HepG2 (cell line): ENCODE data around the gene WNT7A. TPM values are rescaled to one million over a fixed set of nuclear protein-coding genes. Genes with fewer than 3 reads are reported as not detected.

Source experiments
- ATAC-seq: fragments of 200-7000 bp; cut with Tn5 transposase; 3 replicates; pipeline ENCODE4 v1.9.1; 2020; ENCODE audit warnings: mild to moderate bottlenecking, moderate library complexity
- BruUV-seq: library from RNA; stranded (reverse); fragments of 400-500 nt; replicated peaks from 2 replicates; lab custom pipeline; 2021; lab: Mats Ljungman, UMichigan
- CTCF ChIA-PET: fragments of 300-600 bp; formaldehyde crosslinking; extraction: SDS; loops from one replicate; lab custom pipeline; 2021; ENCODE audit warnings: low total read pairs, inconsistent platforms, low intra/inter-chr PET ratio; lab: Yijun Ruan, JAX
- POLR2A ChIA-PET: fragments of 350-600 bp; sonication (Branson Sonifier 250); formaldehyde crosslinking; loops from one replicate; lab custom pipeline; 2020; ENCODE audit warnings: antibody characterized with exemption, inconsistent platforms; lab: Yijun Ruan, JAX
- DNase-seq: peaks from one replicate; pipeline ENCODE4 v3.0.0-alpha.2; 2015; ENCODE audit warnings: low spot score
- FAIRE-seq: peaks from 3 replicates; lab custom pipeline; 2011; peaks lifted over from hg19 to GRCh38; lab: Jason Lieb, UNC
- H2AFZ ChIP-seq: one replicate; pipeline ENCODE4 v1.6.1; 2011; ENCODE audit warnings: low read length, inconsistent platforms
- H3K27ac ChIP-seq: fragments of 300-600 bp; 3 replicates; pipeline ENCODE4 v1.8.0; 2011; ENCODE audit warnings: mixed run types, mild to moderate bottlenecking, mixed read lengths, low read length, inconsistent platforms; ENCODE audit not compliant: insufficient read depth; ENCODE audit errors: extremely low read length
- H3K27me3 ChIP-seq, 2 experiments: fragments of 200-600 bp in 1 of 2; 2 replicates in 1 of 2; 3 replicates in 1 of 2; pipeline versions ENCODE4 v1.6.0 to v1.8.0; 2011; ENCODE audit warnings: low read length in 2 of 2, mild to moderate bottlenecking in 2 of 2, moderate library complexity in 2 of 2, inconsistent platforms in 1 of 2; ENCODE audit not compliant: insufficient read depth in 2 of 2, control insufficient read depth in 1 of 2
- H3K36me3 ChIP-seq, 2 experiments: fragments of 200-600 bp in 1 of 2; replicated peaks in 1 of 2; 2 replicates in 1 of 2; 3 replicates in 1 of 2; pipeline versions ENCODE4 v1.5.1 to v1.8.0; 2011; ENCODE audit warnings: low read length in 2 of 2, inconsistent platforms in 1 of 2; ENCODE audit not compliant: insufficient read depth in 2 of 2, control insufficient read depth in 1 of 2
- H3K4me1 ChIP-seq: 2 replicates; pipeline ENCODE4 v1.5.1; 2012; ENCODE audit warnings: low read length, inconsistent platforms; ENCODE audit not compliant: insufficient read depth
- H3K4me2 ChIP-seq: 2 replicates; pipeline ENCODE4 v1.6.0; 2011; ENCODE audit warnings: low read depth, low read length, inconsistent platforms
- H3K4me3 ChIP-seq, 3 experiments: fragments of 200-600 bp in 1 of 3; sonication (generic), shearing (Covaris generic) in 1 of 3; replicated peaks in 1 of 3; 2 replicates each; pipeline ENCODE4 v1.5.1; 2011 to 2016; ENCODE audit warnings: low read length in 3 of 3, inconsistent platforms in 2 of 3, low read depth in 2 of 3, mild to moderate bottlenecking in 2 of 3, control low read depth in 1 of 3, mixed read lengths in 1 of 3; ENCODE audit not compliant: insufficient read depth in 1 of 3
- H3K79me2 ChIP-seq: one replicate; pipeline ENCODE4 v1.6.1; 2011; ENCODE audit warnings: low read length, inconsistent platforms; ENCODE audit not compliant: insufficient read depth
- H3K9ac ChIP-seq: 2 replicates; pipeline ENCODE4 v1.6.0; 2011; ENCODE audit warnings: mild to moderate bottlenecking, low read depth, low read length, inconsistent platforms; ENCODE audit not compliant: insufficient read depth
- H3K9me3 ChIP-seq: 2 replicates; pipeline ENCODE4 v1.5.1; 2012; ENCODE audit warnings: mild to moderate bottlenecking, low read length
- H4K20me1 ChIP-seq: 2 replicates; pipeline ENCODE4 v1.6.0; 2011; ENCODE audit warnings: inconsistent platforms, mild to moderate bottlenecking, low read length, moderate library complexity; ENCODE audit not compliant: insufficient read depth
- NONO ChIP-seq, 2 experiments: fragments of 450-650 bp in 1 of 2; sonication (generic) in 1 of 2; formaldehyde crosslinking in 1 of 2; IDR thresholded peaks in 1 of 2; conservative IDR thresholded peaks in 1 of 2; 2 replicates each; pipeline versions ENCODE4 v1.6.1 to v1.8.0; 2017 to 2022; ENCODE audit warnings: mild to moderate bottlenecking in 1 of 2, missing genetic modification reagents in 1 of 2, moderate library complexity in 1 of 2
- SNRNP70 ChIP-seq: fragments of 200-400 bp; formaldehyde crosslinking; IDR thresholded peaks from 2 replicates; pipeline ENCODE4 v1.6.1; 2017; ENCODE audit warnings: mild to moderate bottlenecking, low read depth, low read length, moderate library complexity
- SP5 ChIP-seq: IDR thresholded peaks from 2 replicates; pipeline ENCODE4 v1.6.1; 2016; ENCODE audit warnings: low read depth, borderline replicate concordance
- SYNCRIP ChIP-seq: fragments of 200-400 bp; formaldehyde crosslinking; IDR thresholded peaks from 2 replicates; pipeline ENCODE4 v1.6.1; 2018; ENCODE audit warnings: mild to moderate bottlenecking, low read depth, low read length; ENCODE audit not compliant: insufficient read depth
- ZBTB42 ChIP-seq: sonication (generic); formaldehyde crosslinking; IDR thresholded peaks from 2 replicates; pipeline ENCODE4 v1.5.0; 2020; ENCODE audit warnings: mild to moderate bottlenecking, missing genetic modification reagents
- ZFP91 ChIP-seq: sonication (generic); formaldehyde crosslinking; IDR thresholded peaks from 2 replicates; pipeline ENCODE4 v1.9.0; 2022; ENCODE audit warnings: missing genetic modification reagents, mild to moderate bottlenecking, borderline replicate concordance
- ZNF30 ChIP-seq: sonication (generic); formaldehyde crosslinking; IDR thresholded peaks from 2 replicates; pipeline ENCODE4 v1.5.0; 2020; ENCODE audit warnings: mild to moderate bottlenecking, missing genetic modification reagents
- ZNF326 ChIP-seq: sonication (generic); formaldehyde crosslinking; IDR thresholded peaks from 2 replicates; pipeline ENCODE4 v1.4.0; 2020; ENCODE audit warnings: missing genetic modification reagents, borderline replicate concordance
- ZNF441 ChIP-seq: sonication (generic); formaldehyde crosslinking; IDR thresholded peaks from 2 replicates; pipeline ENCODE4 v1.7.0; 2021; ENCODE audit warnings: missing genetic modification reagents, borderline replicate concordance
- ZNF574 ChIP-seq: sonication (generic); formaldehyde crosslinking; IDR thresholded peaks from 2 replicates; pipeline ENCODE4 v1.4.0; 2020; ENCODE audit warnings: missing genetic modification reagents
- ZNF768 ChIP-seq: sonication (generic); formaldehyde crosslinking; IDR thresholded peaks from 2 replicates; pipeline ENCODE4 v1.4.0; 2020; ENCODE audit warnings: missing genetic modification reagents
- ZNF772 ChIP-seq: sonication (generic); formaldehyde crosslinking; IDR thresholded peaks from 2 replicates; pipeline ENCODE4 v1.5.0; 2020; ENCODE audit warnings: mild to moderate bottlenecking, missing genetic modification reagents
- in situ Hi-C: cut with HindIII; loops from 2 replicates; pipeline ENCODE4 v1.10.0; 2017; ENCODE audit warnings: low pct_unique_long_range_greater_than_20kb; ENCODE audit not compliant: extremely low pct_ligation_motif_present
- intact Hi-C: fragments of 100-400 bp; cut with micrococcal nuclease; formaldehyde crosslinking; loops from one replicate; pipeline ENCODE4 v1.10.0; 2022; ENCODE audit not compliant: unreplicated experiment
- polyA plus RNA-seq, 8 experiments: library from polyadenylated mRNA; depleted of rRNA in 3 of 8; stranded (reverse) in 7 of 8; unstranded in 1 of 8; fragments of >200 nt; fragmentation: Illumina TruSeq in 4 of 8; extraction: Trizol in 4 of 8; gene quantifications; 2 replicates each; pipeline versions ENCODE4 v1.2.1 to v1.2.3, GENCODE V29; 2011 to 2016; ENCODE audit warnings: low read depth in 4 of 8, missing spikeins in 1 of 8, mixed read lengths in 1 of 8; ENCODE audit not compliant: insufficient read depth in 1 of 8
- total RNA-seq, 5 experiments: library from RNA; depleted of rRNA; stranded (reverse); fragments of >200 nt; fragmentation: Illumina TruSeq; extraction: Trizol; gene quantifications; 2 replicates each; pipeline ENCODE4 v1.2.3, GENCODE V29; 2016; ENCODE audit warnings: low read depth in 1 of 5

The WNT7A gene
- total and polyA plus RNA-seq, 2 of the 13 experiments (the other 11 are each of a cell fraction or from before 2014, with no cell fraction given) = not detected

- no peak for TF ChIP-seq ZFP91 (CRISPR knock-in tag)
- TF ChIP-seq SNRNP70 = no peak
- TF ChIP-seq ZBTB42 (CRISPR knock-in tag) = no peak
Observed at GRCh38 chr3:13833506-13834257, 46.2 kb downstream of the WNT7A start (continued).

- Histone ChIP-seq H3K4me1 (no peaks in the 10 kb centered on the region), H3K4me3 (no peak overlapping the region), H3K27me3 (peaks cover 0 to 63% of the 10 kb centered on the region in 2 experiments), H3K27ac (no peak overlapping the region), H3K79me2 (no peaks in the 10 kb centered on the region), H3K4me2 (no peak overlapping the region), H3K9ac (no peak overlapping the region), H3K36me3 (no peaks in the 10 kb centered on the region), H3K9me3 (no peaks in the 10 kb centered on the region), H2AFZ (no peak overlapping the region), H4K20me1 (no peaks in the 10 kb centered on the region)
- TF ChIP-seq SYNCRIP (no peak), ZNF441 (CRISPR knock-in tag) (no peak), SP5 (CRISPR knock-in tag) (no peak), NONO (IDR thresholded peaks at IDR 0.05) (no peak), NONO (CRISPR knock-in tag; conservative IDR thresholded peaks at IDR 0.05) (no peak), ZNF326 (CRISPR knock-in tag) (no peak), ZNF574 (CRISPR knock-in tag) (no peak), ZNF30 (CRISPR knock-in tag) (no peak), ZNF768 (CRISPR knock-in tag) (no peak), ZNF772 (CRISPR knock-in tag) (no peak)
- ATAC-seq (no peak), DNase-seq (no peak), FAIRE-seq (no peak)
- CTCF ChIA-PET = no interaction called here
- no TSS peak for BruUV-seq
- POLR2A ChIA-PET = no interaction called here
- intact Hi-C loops = no loop called here
- in situ Hi-C loops = no loop called here
Observed at GRCh38 chr3:13832130-13832529, 47.7 kb downstream of the WNT7A start.
